GM18498 (cell line): Measurements from ENCODE around the gene USP7.
"Not testable (repeated sequence)": the region's sequence is repeated elsewhere in the genome, so short reads cannot be mapped to it uniquely, and the experiment has no call there.

Experiments used
- ATAC-seq: cut with Tn5 transposase; IDR thresholded peaks from one replicate; pipeline ENCODE4 v1.9.1; 2021; ENCODE audit warnings: mild to moderate bottlenecking, moderate library complexity; ENCODE audit not compliant: unreplicated experiment

The USP7 gene

GRCh38 chr16:8849411-8850011, 114.2 kb downstream of the USP7 start:
- no peak for ATAC-seq

GRCh38 chr16:8848939-8849391, 114.7 kb downstream of the USP7 start:
- no peak for ATAC-seq

- ATAC-seq: no peak
Measured at GRCh38 chr16:8848231-8848938, 115.3 kb downstream of the USP7 start.

GRCh38 chr16:8847623-8848022, 116.1 kb downstream of the USP7 start:
- ATAC-seq: no peak

- ATAC-seq: no peak
Measured at GRCh38 chr16:8847145-8847544, 116.6 kb downstream of the USP7 start.

- ATAC-seq: no peak
Measured at GRCh38 chr16:8846401-8846932, 117.2 kb downstream of the USP7 start.

- no peak for ATAC-seq
Measured at GRCh38 chr16:8845699-8846298, 117.9 kb downstream of the USP7 start.

GRCh38 chr16:8843296-8843695, 120.4 kb downstream of the USP7 start:
- not testable (repeated sequence) for ATAC-seq
